AG08395 (cell line): ENCODE measurements around the gene HSD11B1.
"Not testable (repeated sequence)": the region's sequence is repeated elsewhere in the genome, so short reads cannot be mapped to it uniquely, and the experiment has no call there.

Experiments used
- DNase-seq: peaks from one replicate; pipeline ENCODE4 v3.0.0; 2012; ENCODE audit warnings: mixed read lengths, low spot score

Gene HSD11B1

GRCh38 chr1:209691237-209691636 lies 13.4 kb upstream of the HSD11B1 start:
- DNase-seq, result no peak

GRCh38 chr1:209692296-209692695 lies 12.3 kb upstream of the HSD11B1 start:
- DNase-seq, result no peak

DNA sequence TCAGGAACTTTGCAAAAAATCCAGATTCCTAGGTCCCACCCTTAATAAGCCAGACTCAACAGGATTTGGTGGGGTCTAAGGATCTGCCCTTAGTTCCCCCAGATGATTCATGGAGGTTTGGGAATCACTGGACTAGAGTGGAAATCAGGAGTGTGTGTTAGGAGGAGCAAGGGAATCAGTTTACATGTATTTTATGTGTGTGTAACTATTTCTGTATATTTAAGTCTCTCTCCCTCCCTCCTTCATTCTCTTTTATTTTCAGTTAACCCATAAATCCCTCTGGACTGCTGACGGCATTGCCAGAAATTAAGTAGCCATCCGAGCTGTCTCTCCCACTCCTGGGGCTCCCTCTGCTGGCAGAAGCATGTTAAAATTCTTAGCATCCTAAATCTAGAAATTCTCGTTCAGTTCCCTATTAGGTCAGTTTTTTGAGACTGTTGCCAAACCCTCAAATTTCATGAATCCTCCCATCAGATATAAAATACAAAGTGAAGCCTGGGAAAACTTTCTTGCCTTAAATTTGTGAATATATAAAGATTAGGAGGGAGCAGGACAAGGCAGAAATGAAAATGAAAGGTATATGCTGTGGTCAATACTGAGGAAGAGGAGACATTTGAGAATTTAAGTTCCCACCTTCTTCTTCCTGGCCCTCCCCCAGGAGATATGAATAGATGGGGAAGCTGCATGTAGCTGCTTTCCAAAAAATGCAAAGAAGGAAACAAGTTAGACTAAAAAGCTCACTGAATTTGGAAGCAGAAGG lies 11.7 kb upstream of the HSD11B1 start:
- peak; percentile 79 for DNase-seq

- DNase-seq, result no peak
Measured at GRCh38 chr1:209696673-209697072, 8.0 kb upstream of the HSD11B1 start.

GRCh38 chr1:209697126-209697525 lies 7.5 kb upstream of the HSD11B1 start:
- no peak for DNase-seq

GRCh38 chr1:209700686-209701085 lies 4.0 kb upstream of the HSD11B1 start:
- DNase-seq, result not testable (repeated sequence)

DNA sequence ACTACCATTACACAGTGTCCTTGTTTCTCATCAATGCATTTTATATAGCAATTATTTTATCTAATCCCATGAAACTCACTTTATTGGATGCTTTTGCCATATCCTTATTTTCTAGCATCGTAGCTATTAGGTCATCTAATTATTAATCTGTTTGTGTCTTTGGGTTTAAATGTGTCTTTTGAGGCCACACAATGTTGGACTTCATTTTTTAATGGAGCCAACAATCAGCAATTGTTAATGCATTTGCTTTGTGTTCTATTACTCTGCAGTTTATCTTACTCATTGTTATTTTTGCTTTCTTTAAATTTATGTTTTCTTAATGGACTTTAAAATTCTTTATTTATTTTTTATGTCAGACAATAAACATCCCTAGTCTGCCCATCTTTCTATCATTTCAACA lies 1.8 kb upstream of the HSD11B1 start:
- no peak for DNase-seq

DNA sequence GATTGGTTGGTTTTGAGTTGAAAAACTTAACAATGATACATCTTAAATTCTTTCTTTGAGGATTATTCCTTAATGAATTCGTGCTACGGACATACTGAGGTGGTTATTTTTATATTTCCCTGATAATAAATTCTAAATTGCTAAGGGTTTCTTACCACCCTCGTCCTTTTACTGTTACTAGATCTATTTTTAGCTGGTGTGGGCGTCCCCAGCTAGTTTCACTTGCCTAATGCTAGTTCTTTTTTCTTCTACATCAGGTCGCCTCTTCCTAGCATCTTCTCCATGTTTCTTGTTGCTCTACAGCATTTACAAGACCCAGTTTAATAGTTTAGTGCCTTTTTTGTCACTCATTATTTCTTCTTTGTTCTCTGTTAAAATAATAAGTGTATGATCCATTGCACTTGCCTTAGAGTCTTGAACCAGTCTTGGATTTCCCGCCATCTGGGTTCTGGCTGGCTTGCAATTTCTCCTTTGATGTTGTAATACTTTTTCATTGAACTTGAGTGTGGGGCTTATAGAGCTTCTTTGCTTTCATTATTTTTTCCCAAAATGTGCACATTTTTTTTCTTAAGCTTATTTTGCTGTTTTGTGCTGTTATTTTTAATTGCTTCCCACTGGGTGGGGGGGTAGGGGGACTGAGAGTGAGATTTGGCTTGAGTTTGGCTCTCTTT lies 677 bp upstream of the HSD11B1 start:
- no peak for DNase-seq

GRCh38 chr1:209705033-209705598 lies 470 bp downstream of the HSD11B1 start:
- DNase-seq, result no peak

DNA sequence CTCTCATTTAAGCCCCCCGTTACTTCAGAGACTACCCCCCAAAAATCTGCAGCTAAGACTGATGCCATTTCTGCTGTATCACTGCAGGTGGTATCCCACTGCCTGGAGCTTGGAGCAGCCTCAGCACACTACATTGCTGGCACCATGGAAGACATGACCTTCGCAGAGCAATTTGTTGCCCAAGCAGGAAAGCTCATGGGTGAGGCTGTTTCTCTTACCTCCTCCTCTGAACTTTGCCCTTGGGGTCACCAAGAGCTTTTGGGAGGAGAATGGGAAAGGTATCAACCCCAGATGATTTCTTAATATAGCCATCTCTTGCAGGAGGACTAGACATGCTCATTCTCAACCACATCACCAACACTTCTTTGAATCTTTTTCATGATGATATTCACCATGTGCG lies 2.0 kb downstream of the HSD11B1 start:
- no peak for DNase-seq

- no peak for DNase-seq
Measured at GRCh38 chr1:209707308-209707707, 2.7 kb downstream of the HSD11B1 start.

DNA sequence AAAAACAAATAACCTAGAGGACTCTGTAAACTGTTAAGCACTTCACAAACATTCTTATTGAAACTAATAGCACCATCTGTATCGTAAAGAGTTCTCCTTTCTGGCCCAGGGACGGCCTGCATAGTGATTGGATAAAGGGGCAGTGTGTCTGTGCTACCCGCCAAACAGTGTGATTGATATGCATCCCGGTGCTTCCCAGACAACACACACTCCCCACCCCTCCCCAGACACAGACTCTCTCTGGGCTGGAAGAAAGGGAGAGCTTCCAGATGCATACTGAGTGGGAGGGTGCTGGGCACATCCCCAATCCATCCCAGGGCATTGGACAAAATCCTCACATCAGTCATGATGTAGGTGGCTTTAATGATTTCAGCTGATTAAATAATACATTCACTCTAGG lies 3.7 kb downstream of the HSD11B1 start:
- no peak for DNase-seq

GRCh38 chr1:209710093-209710492 lies 5.4 kb downstream of the HSD11B1 start:
- DNase-seq, result no peak

- DNase-seq, result no peak
Measured at GRCh38 chr1:209710847-209711246, 6.2 kb downstream of the HSD11B1 start.

DNA sequence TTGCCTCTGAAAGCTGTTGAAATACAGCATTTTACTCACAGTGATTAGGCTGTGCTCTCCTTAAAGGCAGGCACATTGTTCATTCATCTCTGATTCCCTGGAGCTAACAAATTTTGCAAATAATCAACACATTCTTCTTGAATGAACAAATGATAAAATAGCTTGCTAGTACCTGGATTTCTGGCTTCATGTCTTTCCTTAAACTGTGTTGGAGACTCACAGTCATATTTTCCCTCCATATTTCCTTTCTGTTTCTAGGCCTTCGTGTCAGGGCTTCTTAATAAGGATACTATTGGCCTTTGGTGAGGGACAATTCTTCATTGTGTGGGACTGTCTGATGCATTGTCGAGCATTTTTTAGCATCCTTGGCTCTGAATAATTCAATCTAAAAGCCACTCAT lies 9.7 kb downstream of the HSD11B1 start:
- no peak for DNase-seq

DNA sequence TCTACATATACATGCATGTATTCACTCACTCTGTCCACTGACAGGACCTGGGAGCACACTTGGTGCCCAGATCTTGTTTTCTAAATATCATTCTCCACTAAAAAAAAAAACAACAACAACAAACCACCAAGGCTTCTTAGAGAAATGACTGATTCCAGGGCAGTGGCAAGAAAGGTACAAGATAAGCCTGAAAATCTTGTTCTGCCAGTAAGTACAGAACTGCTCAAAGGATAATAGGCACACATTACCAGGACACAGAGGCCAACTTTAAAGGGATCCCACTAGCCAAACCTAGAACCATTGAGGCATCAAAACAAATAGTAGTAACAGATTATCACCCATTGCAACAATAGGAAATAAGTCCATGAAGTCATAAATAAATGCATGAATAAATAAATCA lies 10.7 kb downstream of the HSD11B1 start:
- DNase-seq, result no peak

- no peak for DNase-seq
Measured at GRCh38 chr1:209717818-209718217, 13.2 kb downstream of the HSD11B1 start.

GRCh38 chr1:209720326-209720725 lies 15.7 kb downstream of the HSD11B1 start:
- DNase-seq, result no peak

GRCh38 chr1:209720826-209721225 lies 16.2 kb downstream of the HSD11B1 start:
- DNase-seq, result no peak

- DNase-seq, result no peak
Measured at GRCh38 chr1:209721323-209721722, 16.7 kb downstream of the HSD11B1 start.

DNA sequence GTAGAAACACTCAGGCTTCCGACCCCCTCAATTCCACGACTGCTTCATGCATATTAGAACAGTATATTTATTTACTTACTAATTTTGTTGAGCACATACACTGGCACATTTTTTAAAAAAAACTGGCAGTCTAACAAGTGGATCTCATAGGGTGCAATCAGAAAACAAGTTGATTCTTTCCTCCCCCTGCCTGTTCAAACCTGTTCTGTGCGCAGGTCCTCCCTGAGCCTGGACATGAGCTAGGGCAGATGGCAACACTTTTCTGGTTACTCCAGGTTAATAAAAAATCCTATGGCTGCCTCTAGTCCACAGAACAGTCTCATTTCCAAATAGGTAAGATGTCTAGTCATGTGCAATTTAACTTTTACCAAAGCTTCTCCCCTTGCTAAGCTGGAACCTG lies 18.6 kb downstream of the HSD11B1 start:
- no peak for DNase-seq

- no peak for DNase-seq
Measured at GRCh38 chr1:209723756-209724693, 19.4 kb downstream of the HSD11B1 start.
